Astrocyte (in vitro differentiated cells and primary cell): ENCODE measurements around the gene MEGF11. TPM values are rescaled to one million over a fixed set of nuclear protein-coding genes. Genes with fewer than 3 reads are reported as not detected.

ENCODE experiments used
- DNase-seq: peaks from one replicate; pipeline ENCODE4 v3.0.0-alpha.2; 2010; ENCODE audit warnings: low read depth
- FAIRE-seq: peaks from 2 replicates; lab custom pipeline; 2011; peaks lifted over from hg19 to GRCh38; lab: Jason Lieb, UNC
- H2AFZ ChIP-seq: 2 replicates; pipeline ENCODE4 v1.6.0; 2012; ENCODE audit warnings: low read depth, low read length, inconsistent platforms
- H3K27ac ChIP-seq: 2 replicates; pipeline ENCODE4 v1.5.1; 2011; ENCODE audit warnings: low read depth, low read length, inconsistent platforms
- H3K27me3 ChIP-seq: 2 replicates; pipeline ENCODE4 v1.6.0; 2011; ENCODE audit warnings: low read length, inconsistent platforms; ENCODE audit not compliant: insufficient read depth
- H3K36me3 ChIP-seq: 2 replicates; pipeline ENCODE4 v1.5.1; 2011; ENCODE audit warnings: low read length, inconsistent platforms; ENCODE audit not compliant: insufficient read depth
- H3K4me1 ChIP-seq: 2 replicates; pipeline ENCODE4 v1.5.1; 2011; ENCODE audit warnings: low read length, inconsistent platforms; ENCODE audit not compliant: insufficient read depth
- H3K4me2 ChIP-seq: 2 replicates; pipeline ENCODE4 v1.6.0; 2012; ENCODE audit warnings: low read length, inconsistent platforms
- H3K4me3 ChIP-seq: 2 replicates; pipeline ENCODE4 v1.5.1; 2011; ENCODE audit warnings: low read depth, mild to moderate bottlenecking, low read length, inconsistent platforms; ENCODE audit not compliant: insufficient read depth
- H3K79me2 ChIP-seq: 2 replicates; pipeline ENCODE4 v1.6.0; 2012; ENCODE audit warnings: mild to moderate bottlenecking, low read length, inconsistent platforms; ENCODE audit not compliant: insufficient read depth
- H3K9ac ChIP-seq: 2 replicates; pipeline ENCODE4 v1.6.0; 2012; ENCODE audit warnings: mild to moderate bottlenecking, low read length, inconsistent platforms
- H3K9me3 ChIP-seq: 2 replicates; pipeline ENCODE4 v1.5.1; 2012; ENCODE audit warnings: low read depth, mild to moderate bottlenecking, low read length, inconsistent platforms; ENCODE audit not compliant: insufficient read depth
- H4K20me1 ChIP-seq: 2 replicates; pipeline ENCODE4 v1.6.0; 2012; ENCODE audit warnings: low read length, inconsistent platforms; ENCODE audit not compliant: insufficient read depth
- H3K27ac Mint-ChIP-seq: one replicate; pipeline ENCODE4 v1.8.0; 2021; ENCODE audit warnings: mild to moderate bottlenecking, mixed read lengths; ENCODE audit not compliant: unreplicated experiment
- H3K27me3 Mint-ChIP-seq: one replicate; pipeline ENCODE4 v1.8.0; 2021; ENCODE audit warnings: low read depth, mixed read lengths; ENCODE audit not compliant: unreplicated experiment
- H3K36me3 Mint-ChIP-seq: one replicate; pipeline ENCODE4 v1.8.0; 2021; ENCODE audit warnings: low read depth, mixed read lengths; ENCODE audit not compliant: unreplicated experiment
- H3K4me1 Mint-ChIP-seq: one replicate; pipeline ENCODE4 v1.8.0; 2021; ENCODE audit warnings: low read depth, mixed read lengths; ENCODE audit not compliant: unreplicated experiment
- H3K4me3 Mint-ChIP-seq: one replicate; pipeline ENCODE4 v1.8.0; 2021; ENCODE audit warnings: mild to moderate bottlenecking, moderate library complexity, mixed read lengths; ENCODE audit not compliant: unreplicated experiment
- H3K9me3 Mint-ChIP-seq: one replicate; pipeline ENCODE4 v1.8.0; 2021; ENCODE audit warnings: mild to moderate bottlenecking, mixed read lengths; ENCODE audit not compliant: unreplicated experiment
- EZH2 ChIP-seq: IDR thresholded peaks from 2 replicates; pipeline ENCODE4 v1.6.1; 2012; ENCODE audit warnings: mild to moderate bottlenecking, low read length, inconsistent platforms; ENCODE audit not compliant: insufficient read depth
- total RNA-seq: library from RNA; stranded (reverse); gene quantifications from 2 replicates; pipeline ENCODE4 v1.2.1, GENCODE V29; 2021
- TF ChIP-seq, protein P1 (sequence below): IDR thresholded peaks from 2 replicates; pipeline ENCODE4 v1.5.1; 2011; ENCODE audit warnings: low read depth, mild to moderate bottlenecking, inconsistent platforms, low read length, moderate library complexity; ENCODE audit not compliant: insufficient read depth

The MEGF11 gene
- total RNA-seq, 1 donor from 2014 or later, result 0.16 TPM

DNA sequence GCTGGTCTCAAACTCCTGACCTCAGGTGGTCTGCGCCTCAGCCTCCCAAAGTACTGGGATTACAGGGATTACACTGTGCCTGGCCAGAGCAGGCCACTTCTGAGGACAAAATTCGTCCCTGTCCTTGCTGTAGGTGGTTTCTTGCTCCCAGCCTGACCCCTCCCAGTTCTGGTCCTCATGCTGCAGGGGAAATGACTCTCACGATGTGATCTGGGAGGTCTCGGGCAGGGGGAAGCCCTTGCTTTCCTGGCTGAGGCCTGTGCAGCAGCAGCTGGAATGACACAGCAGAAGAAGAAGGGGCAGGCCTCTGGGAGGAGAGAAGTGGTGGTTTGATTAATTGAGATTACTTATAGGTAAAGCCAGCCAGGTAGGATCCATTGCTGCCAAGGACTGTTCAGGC lies 39.3 kb downstream of the MEGF11 start:
- H3K27me3 ChIP-seq, result peaks cover 11% of the 10 kb centered on the region
- no peaks in the 10 kb centered on the region for H3K79me2 ChIP-seq
- no peak overlapping the region for H3K4me2 ChIP-seq
- Mint-ChIP-seq H3K27ac (no peak overlapping the region), H3K9me3 (no peaks in the 10 kb centered on the region), H3K27me3 (peaks cover 42% of the 10 kb centered on the region), H3K36me3 (no peaks in the 10 kb centered on the region), H3K4me1 (no peaks in the 10 kb centered on the region), H3K4me3 (no peak overlapping the region)
- H3K9ac ChIP-seq, result no peak overlapping the region
- H4K20me1 ChIP-seq, result no peaks in the 10 kb centered on the region
- DNase-seq (no peak), FAIRE-seq (no peak)
- H3K27ac ChIP-seq, result no peak overlapping the region
- no peak overlapping the region for H3K4me3 ChIP-seq
- no peaks in the 10 kb centered on the region for H3K9me3 ChIP-seq
- TF ChIP-seq EZH2, result no peak
- TF ChIP-seq, protein P1, sequence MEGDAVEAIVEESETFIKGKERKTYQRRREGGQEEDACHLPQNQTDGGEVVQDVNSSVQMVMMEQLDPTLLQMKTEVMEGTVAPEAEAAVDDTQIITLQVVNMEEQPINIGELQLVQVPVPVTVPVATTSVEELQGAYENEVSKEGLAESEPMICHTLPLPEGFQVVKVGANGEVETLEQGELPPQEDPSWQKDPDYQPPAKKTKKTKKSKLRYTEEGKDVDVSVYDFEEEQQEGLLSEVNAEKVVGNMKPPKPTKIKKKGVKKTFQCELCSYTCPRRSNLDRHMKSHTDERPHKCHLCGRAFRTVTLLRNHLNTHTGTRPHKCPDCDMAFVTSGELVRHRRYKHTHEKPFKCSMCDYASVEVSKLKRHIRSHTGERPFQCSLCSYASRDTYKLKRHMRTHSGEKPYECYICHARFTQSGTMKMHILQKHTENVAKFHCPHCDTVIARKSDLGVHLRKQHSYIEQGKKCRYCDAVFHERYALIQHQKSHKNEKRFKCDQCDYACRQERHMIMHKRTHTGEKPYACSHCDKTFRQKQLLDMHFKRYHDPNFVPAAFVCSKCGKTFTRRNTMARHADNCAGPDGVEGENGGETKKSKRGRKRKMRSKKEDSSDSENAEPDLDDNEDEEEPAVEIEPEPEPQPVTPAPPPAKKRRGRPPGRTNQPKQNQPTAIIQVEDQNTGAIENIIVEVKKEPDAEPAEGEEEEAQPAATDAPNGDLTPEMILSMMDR, result no peak
- H3K36me3 ChIP-seq, result no peaks in the 10 kb centered on the region
- H3K4me1 ChIP-seq, result no peaks in the 10 kb centered on the region
- no peak overlapping the region for H2AFZ ChIP-seq

DNA sequence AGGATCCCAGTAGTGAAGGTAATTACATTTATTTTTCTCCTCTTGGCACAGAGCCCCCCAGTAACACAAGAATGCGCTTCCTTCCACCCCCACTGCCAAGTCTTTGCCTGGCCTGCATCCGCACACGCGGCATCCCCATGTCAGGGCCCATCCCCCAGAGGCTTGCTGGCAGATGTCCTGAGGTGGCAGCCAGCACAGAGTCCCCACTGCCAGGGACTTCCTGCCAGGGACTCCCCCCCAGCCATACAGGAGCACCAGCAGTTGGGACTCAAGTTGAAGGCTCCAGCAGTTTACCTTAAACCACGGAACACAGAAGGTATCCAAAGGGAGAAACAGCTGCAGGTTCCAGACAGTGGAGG lies 41.0 kb downstream of the MEGF11 start:
- FAIRE-seq, result no peak
- H3K27me3 ChIP-seq, result peaks cover 11% of the 10 kb centered on the region

More for the DNA sequence above, 41.0 kb downstream of the MEGF11 start:
- no peak for TF ChIP-seq EZH2
- TF ChIP-seq, protein P1, result no peak
- no peaks in the 10 kb centered on the region for H3K9me3 ChIP-seq
- H3K4me2 ChIP-seq, result no peak overlapping the region
- Mint-ChIP-seq H3K9me3 (no peaks in the 10 kb centered on the region), H3K27me3 (peaks cover 42% of the 10 kb centered on the region), H3K4me1 (no peaks in the 10 kb centered on the region), H3K36me3 (no peaks in the 10 kb centered on the region), H3K27ac (no peak overlapping the region), H3K4me3 (no peak overlapping the region)
- H3K4me3 ChIP-seq, result no peak overlapping the region
- no peaks in the 10 kb centered on the region for H3K4me1 ChIP-seq
- no peak for DNase-seq
- no peak overlapping the region for H2AFZ ChIP-seq
- H3K9ac ChIP-seq, result no peak overlapping the region
- H3K79me2 ChIP-seq, result no peaks in the 10 kb centered on the region
- H3K27ac ChIP-seq, result no peak overlapping the region
- H4K20me1 ChIP-seq, result no peaks in the 10 kb centered on the region
- no peaks in the 10 kb centered on the region for H3K36me3 ChIP-seq
